Astrocyte (in vitro differentiated cells and primary cell): ENCODE results near the gene SCN2B.

ENCODE experiments used
- EZH2 ChIP-seq: IDR thresholded peaks from 2 replicates; pipeline ENCODE4 v1.6.1; 2012; ENCODE audit warnings: mild to moderate bottlenecking, low read length, inconsistent platforms; ENCODE audit not compliant: insufficient read depth
- TF ChIP-seq, protein P1 (sequence below): IDR thresholded peaks from 2 replicates; pipeline ENCODE4 v1.5.1; 2011; ENCODE audit warnings: low read depth, mild to moderate bottlenecking, inconsistent platforms, low read length, moderate library complexity; ENCODE audit not compliant: insufficient read depth

DNA sequence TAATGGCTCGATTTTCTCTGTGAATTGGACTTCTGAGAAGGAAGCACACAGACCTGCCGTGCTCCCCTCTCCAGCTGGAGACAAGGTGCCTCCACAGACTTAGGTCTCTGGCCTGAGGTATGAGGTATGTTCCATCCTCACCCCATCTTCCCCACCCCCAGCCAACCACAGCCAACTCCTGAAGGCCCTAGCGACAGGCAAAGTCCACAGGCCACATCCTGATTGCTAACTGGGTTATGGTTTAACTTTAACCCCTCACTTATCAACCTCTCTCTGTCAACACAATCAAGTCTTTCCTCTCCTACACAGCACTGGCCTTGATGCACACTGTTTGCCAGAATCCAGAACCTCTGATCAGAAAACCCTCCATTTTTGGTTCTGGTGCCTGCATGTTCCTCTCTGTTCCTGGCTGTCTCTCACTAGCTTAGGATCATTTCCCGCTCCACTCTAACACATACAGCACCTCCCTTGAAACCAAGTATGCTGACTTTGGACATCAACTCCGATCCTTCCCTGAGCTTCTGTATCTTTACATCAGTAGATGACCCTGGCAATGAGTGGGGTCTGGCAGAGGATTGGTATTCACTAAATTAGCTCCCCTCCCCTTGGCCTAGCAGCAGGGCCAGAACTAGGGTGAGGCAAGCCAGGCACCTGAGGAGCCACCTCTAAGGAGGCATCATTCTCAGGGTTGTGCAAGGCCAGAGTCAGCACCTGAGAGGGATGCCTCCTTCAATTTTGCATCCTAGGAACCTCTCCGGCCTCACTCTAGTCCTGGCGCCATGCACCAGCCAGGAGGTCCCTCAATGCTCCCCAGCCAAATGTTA, 26.4 kb upstream of the SCN2B start:
- TF ChIP-seq, protein P1, sequence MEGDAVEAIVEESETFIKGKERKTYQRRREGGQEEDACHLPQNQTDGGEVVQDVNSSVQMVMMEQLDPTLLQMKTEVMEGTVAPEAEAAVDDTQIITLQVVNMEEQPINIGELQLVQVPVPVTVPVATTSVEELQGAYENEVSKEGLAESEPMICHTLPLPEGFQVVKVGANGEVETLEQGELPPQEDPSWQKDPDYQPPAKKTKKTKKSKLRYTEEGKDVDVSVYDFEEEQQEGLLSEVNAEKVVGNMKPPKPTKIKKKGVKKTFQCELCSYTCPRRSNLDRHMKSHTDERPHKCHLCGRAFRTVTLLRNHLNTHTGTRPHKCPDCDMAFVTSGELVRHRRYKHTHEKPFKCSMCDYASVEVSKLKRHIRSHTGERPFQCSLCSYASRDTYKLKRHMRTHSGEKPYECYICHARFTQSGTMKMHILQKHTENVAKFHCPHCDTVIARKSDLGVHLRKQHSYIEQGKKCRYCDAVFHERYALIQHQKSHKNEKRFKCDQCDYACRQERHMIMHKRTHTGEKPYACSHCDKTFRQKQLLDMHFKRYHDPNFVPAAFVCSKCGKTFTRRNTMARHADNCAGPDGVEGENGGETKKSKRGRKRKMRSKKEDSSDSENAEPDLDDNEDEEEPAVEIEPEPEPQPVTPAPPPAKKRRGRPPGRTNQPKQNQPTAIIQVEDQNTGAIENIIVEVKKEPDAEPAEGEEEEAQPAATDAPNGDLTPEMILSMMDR: no peak
- no peak for TF ChIP-seq EZH2
